Esophagus muscularis mucosa (tissue), 4 donors: ENCODE results near the gene STK32B. TPM values are rescaled to one million over a fixed set of nuclear protein-coding genes. Genes with fewer than 3 reads are reported as not detected.
"Not testable (repeated sequence)": the region's sequence is repeated elsewhere in the genome, so short reads cannot be mapped to it uniquely, and the experiment has no call there.

Source experiments
- DNase-seq: peaks from one replicate; pipeline ENCODE4 v3.0.0-alpha.2; 2017; ENCODE audit errors: extremely low spot score
- H3K27ac ChIP-seq, 4 donors: fragments of 200-600 bp; sonication (generic); replicated peaks in 1 of 4; 1 replicate in 3 of 4; 2 replicates in 1 of 4; pipeline ENCODE4 v1.5.1; 2016 to 2019; ENCODE audit warnings: mild to moderate bottlenecking in 1 of 4
- H3K27me3 ChIP-seq, 4 donors: fragments of 200-600 bp; sonication (generic); one replicate each; pipeline versions ENCODE4 v1.5.1 to v1.6.0; 2016 to 2019
- H3K36me3 ChIP-seq, 4 donors: fragments of 200-600 bp; sonication (generic); one replicate each; pipeline ENCODE4 v1.5.1; 2016 to 2019
- H3K4me1 ChIP-seq, 4 donors: fragments of 200-600 bp; sonication (generic); one replicate each; pipeline ENCODE4 v1.5.1; 2016 to 2019
- H3K4me3 ChIP-seq, 4 donors: fragments of 200-600 bp; sonication (generic); 1 replicate in 2 of 4; 2 replicates in 2 of 4; pipeline ENCODE4 v1.5.1; 2016 to 2019; ENCODE audit warnings: mild to moderate bottlenecking in 4 of 4, moderate library complexity in 1 of 4
- H3K9me3 ChIP-seq, 4 donors: fragments of 200-600 bp; sonication (generic); 1 replicate in 3 of 4; 2 replicates in 1 of 4; pipeline ENCODE4 v1.5.1; 2016 to 2019
- EP300 ChIP-seq: sonication (generic); formaldehyde crosslinking; IDR thresholded peaks from one replicate; pipeline ENCODE4 v1.6.1; 2017; ENCODE audit warnings: antibody characterized with exemption
- POLR2A ChIP-seq: fragments of 450-650 bp; IDR thresholded peaks from one replicate; pipeline ENCODE4 v1.6.1; 2017; ENCODE audit warnings: antibody characterized with exemption, moderate library complexity, mild to moderate bottlenecking, low read depth
- POLR2AphosphoS5 ChIP-seq, 2 donors: sonication (generic); formaldehyde crosslinking; IDR thresholded peaks; one replicate each; pipeline ENCODE4 v1.6.1; 2017; ENCODE audit warnings: antibody characterized with exemption in 2 of 2
- WGBS: methylation state at CpG from one replicate; pipeline ENCODE4 v1.1.5; 2018; 5-methylcytosine and 5-hydroxymethylcytosine counted together
- intact Hi-C: fragments of 100-400 bp; cut with DNase I; formaldehyde crosslinking; loops from one replicate; pipeline ENCODE4 v1.15.1; 2023
- total RNA-seq, 4 donors: library from RNA; depleted of rRNA; stranded (reverse); fragments of >200 nt; gene quantifications; one replicate each; pipeline versions ENCODE4 v1.1.0 to v1.2.1, GENCODE V29; 2016
- TF ChIP-seq, protein P1 (sequence below), 3 experiments: fragments of 200-600 bp in 2 of 3; fragments of 450-650 bp in 1 of 3; sonication (generic) in 2 of 3; IDR thresholded peaks; one replicate each; pipeline ENCODE4 v1.5.1; 2017 to 2019; ENCODE audit warnings: antibody characterized with exemption in 3 of 3, mild to moderate bottlenecking in 2 of 3, moderate library complexity in 1 of 3

Gene STK32B
- 1 to 10 TPM; 1.7 to 3.8 (median 2.7) TPM for total RNA-seq

DNA sequence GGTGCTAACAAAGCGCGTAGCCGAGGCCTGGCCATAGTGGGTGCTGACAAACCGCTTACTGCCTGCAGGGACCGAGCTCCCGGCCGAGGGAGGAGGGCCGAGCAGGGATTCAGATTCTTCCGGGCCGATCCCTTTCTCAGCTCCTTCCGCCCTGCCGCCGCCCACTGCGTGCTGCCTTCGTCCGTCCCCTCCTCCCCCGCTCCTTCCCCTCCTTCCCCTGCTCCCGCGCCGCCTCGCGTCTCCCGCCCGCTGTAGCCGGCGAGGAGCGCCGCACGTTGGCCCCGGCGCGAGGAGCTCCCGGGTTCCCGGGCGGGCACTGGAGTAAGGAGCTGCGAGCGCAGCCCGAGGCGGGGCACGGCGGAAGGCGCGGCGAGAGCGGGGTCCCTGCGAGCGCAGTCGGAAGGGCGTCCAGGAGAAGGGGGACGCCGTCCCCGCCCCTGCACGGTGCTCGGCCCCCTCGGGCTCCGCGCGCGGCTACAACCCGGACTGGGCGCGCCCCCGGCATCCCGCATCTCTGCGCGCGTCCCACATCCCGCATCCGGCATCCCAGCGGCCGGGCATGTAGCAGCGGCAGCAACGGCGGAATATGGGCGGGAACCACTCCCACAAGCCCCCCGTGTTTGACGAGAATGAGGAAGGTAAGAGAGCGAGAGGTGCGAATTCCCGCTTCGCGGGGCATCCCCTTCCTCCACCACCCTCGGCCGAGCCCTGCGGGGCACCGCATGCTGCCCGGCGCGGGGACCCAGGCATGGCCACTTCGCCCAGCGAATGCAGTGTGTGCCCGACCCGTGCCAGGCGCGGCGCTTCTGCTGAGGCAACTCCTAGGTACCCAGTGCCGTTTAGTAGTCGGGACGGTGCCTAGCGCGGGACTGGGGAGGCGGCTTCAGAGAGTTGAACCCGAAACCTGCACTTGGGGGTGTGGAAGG lies at the start of gene STK32B:
STK32B (plus strand) TSS at position 203 of the 926 bp plus-strand sequence.
- no peaks in the 10 kb centered on the region for H3K36me3 ChIP-seq
- no peaks in the 10 kb centered on the region for H3K9me3 ChIP-seq
- intact Hi-C loops: loop anchor here (5.0 to 10.0 kb wide), 2 partner anchors 91 to 403 kb away; no protein-coding TSS in a partner anchor
- DNase-seq: peak; percentile 92
- peaks cover 0 to 5% (median 0%) of the 10 kb centered on the region in 4 donors for H3K27me3 ChIP-seq
- H3K4me1 ChIP-seq: peaks cover 14 to 26% (median 20%) of the 10 kb centered on the region in 4 donors
- WGBS: 0% methylated on average over 34 of the region's 103 CpGs
- TF ChIP-seq EP300 (no peak), POLR2AphosphoS5 (IDR thresholded peaks at IDR 0.05) (no peak), POLR2A (no peak)
- TF ChIP-seq, protein P1, sequence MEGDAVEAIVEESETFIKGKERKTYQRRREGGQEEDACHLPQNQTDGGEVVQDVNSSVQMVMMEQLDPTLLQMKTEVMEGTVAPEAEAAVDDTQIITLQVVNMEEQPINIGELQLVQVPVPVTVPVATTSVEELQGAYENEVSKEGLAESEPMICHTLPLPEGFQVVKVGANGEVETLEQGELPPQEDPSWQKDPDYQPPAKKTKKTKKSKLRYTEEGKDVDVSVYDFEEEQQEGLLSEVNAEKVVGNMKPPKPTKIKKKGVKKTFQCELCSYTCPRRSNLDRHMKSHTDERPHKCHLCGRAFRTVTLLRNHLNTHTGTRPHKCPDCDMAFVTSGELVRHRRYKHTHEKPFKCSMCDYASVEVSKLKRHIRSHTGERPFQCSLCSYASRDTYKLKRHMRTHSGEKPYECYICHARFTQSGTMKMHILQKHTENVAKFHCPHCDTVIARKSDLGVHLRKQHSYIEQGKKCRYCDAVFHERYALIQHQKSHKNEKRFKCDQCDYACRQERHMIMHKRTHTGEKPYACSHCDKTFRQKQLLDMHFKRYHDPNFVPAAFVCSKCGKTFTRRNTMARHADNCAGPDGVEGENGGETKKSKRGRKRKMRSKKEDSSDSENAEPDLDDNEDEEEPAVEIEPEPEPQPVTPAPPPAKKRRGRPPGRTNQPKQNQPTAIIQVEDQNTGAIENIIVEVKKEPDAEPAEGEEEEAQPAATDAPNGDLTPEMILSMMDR (IDR thresholded peaks at IDR 0.05): peak in 1 of 3 experiments; percentile 7
- H3K4me3 ChIP-seq: peak within 1 kb of the TSS; percentile 62 to 67 (median 65)
- peak within 1 kb of the TSS; percentile 14 to 56 (median 38) for H3K27ac ChIP-seq

GRCh38 chr4:5001641-5002040 lies 49.6 kb upstream of the STK32B start:
- H3K27me3 ChIP-seq, H3K36me3 ChIP-seq, DNase-seq, H3K4me3 ChIP-seq, H3K4me1 ChIP-seq, H3K9me3 ChIP-seq, H3K27ac ChIP-seq, intact Hi-C loops: not testable (repeated sequence)
- WGBS: 73% methylated on average over 6 of the region's 6 CpGs

GRCh38 chr4:5003372-5003857 lies 47.9 kb upstream of the STK32B start:
- DNase-seq: no peak
- no peaks in the 10 kb centered on the region for H3K36me3 ChIP-seq
- H3K4me1 ChIP-seq: no peaks in the 10 kb centered on the region
- no peak overlapping the region for H3K27ac ChIP-seq
- H3K4me3 ChIP-seq: no peak overlapping the region
- no peaks in the 10 kb centered on the region for H3K9me3 ChIP-seq
- intact Hi-C loops: no loop called here
- no peak for TF ChIP-seq POLR2AphosphoS5 (IDR thresholded peaks at IDR 0.05)
- TF ChIP-seq EP300: no peak
- TF ChIP-seq POLR2A: no peak
- TF ChIP-seq, protein P1 (IDR thresholded peaks at IDR 0.05): no peak
- WGBS: 82% methylated on average over 9 of the region's 9 CpGs
- H3K27me3 ChIP-seq: peaks cover 0 to 4% (median 0%) of the 10 kb centered on the region in 4 donors

GRCh38 chr4:5003918-5004317 lies 47.4 kb upstream of the STK32B start:
- TF ChIP-seq POLR2A: no peak
- TF ChIP-seq, protein P1 (IDR thresholded peaks at IDR 0.05): no peak
- no peak for TF ChIP-seq POLR2AphosphoS5 (IDR thresholded peaks at IDR 0.05)
- TF ChIP-seq EP300: no peak
- no peaks in the 10 kb centered on the region for H3K9me3 ChIP-seq
- no peak overlapping the region for H3K27ac ChIP-seq
- 92% methylated on average over 3 of the region's 3 CpGs for WGBS
- intact Hi-C loops: no loop called here
- no peaks in the 10 kb centered on the region for H3K4me1 ChIP-seq
- no peak for DNase-seq
- no peak overlapping the region for H3K4me3 ChIP-seq
- H3K27me3 ChIP-seq: peaks cover 0 to 4% (median 0%) of the 10 kb centered on the region in 4 donors
- no peaks in the 10 kb centered on the region for H3K36me3 ChIP-seq

- H3K36me3 ChIP-seq: no peaks in the 10 kb centered on the region
- TF ChIP-seq EP300 (no peak), POLR2A (no peak)
- intact Hi-C loops: no loop called here
- no peak for DNase-seq
- H3K9me3 ChIP-seq: no peaks in the 10 kb centered on the region
- 90% methylated on average over 8 of the region's 8 CpGs for WGBS
- H3K4me1 ChIP-seq: no peaks in the 10 kb centered on the region
- peaks cover 0 to 4% (median 0%) of the 10 kb centered on the region in 4 donors for H3K27me3 ChIP-seq
- no peak overlapping the region for H3K27ac ChIP-seq
- H3K4me3 ChIP-seq: no peak overlapping the region
These were observed 46.8 kb upstream of the STK32B start for GRCh38 chr4:5004496-5004895.

GRCh38 chr4:5006932-5007331 lies 44.3 kb upstream of the STK32B start:
- 83% methylated on average over 11 of the region's 11 CpGs for WGBS
- H3K9me3 ChIP-seq, H3K27ac ChIP-seq, H3K27me3 ChIP-seq, intact Hi-C loops, H3K4me3 ChIP-seq, H3K4me1 ChIP-seq, H3K36me3 ChIP-seq, DNase-seq: not testable (repeated sequence)
